OCI-LY3 (cell line): Measurements from ENCODE around the gene N4BP3.

ENCODE experiments used
- H2AFZ ChIP-seq: fragments of 200-600, 300-600 bp; shearing (Covaris generic); 2 replicates; pipeline ENCODE4 v1.6.0; 2014; ENCODE audit warnings: antibody characterized with exemption, low read depth, low read length
- H3K27ac ChIP-seq: fragments of 200-600, 300-600 bp; sonication (generic); 2 replicates; pipeline ENCODE4 v1.5.1; 2014; ENCODE audit warnings: mild to moderate bottlenecking, low read length, moderate library complexity, mixed read lengths
- H3K27me3 ChIP-seq: fragments of 200-600, 300-600 bp; sonication (generic); 2 replicates; pipeline ENCODE4 v1.6.1; 2014; ENCODE audit warnings: low read depth, low read length, mixed read lengths
- H3K36me3 ChIP-seq: fragments of 200-600, 300-600 bp; sonication (generic); replicated peaks from 2 replicates; pipeline ENCODE3; 2014; ENCODE audit warnings: low read depth, low read length, mixed read lengths
- H3K4me1 ChIP-seq: fragments of 300-600, 200-600 bp; sonication (generic); 2 replicates; pipeline ENCODE4 v1.6.1; 2014; ENCODE audit warnings: low read length, mixed read lengths
- H3K4me2 ChIP-seq: fragments of 200-600, 300-600 bp; sonication (generic); 2 replicates; pipeline ENCODE4 v1.6.1; 2014; ENCODE audit warnings: low read length, mixed read lengths
- H3K4me3 ChIP-seq: fragments of 300-600, 200-600 bp; sonication (generic); 2 replicates; pipeline ENCODE4 v1.5.1; 2014; ENCODE audit warnings: antibody characterized with exemption, mild to moderate bottlenecking, low read length, moderate library complexity
- H3K79me2 ChIP-seq: fragments of 300-600, 200-600 bp; shearing (Covaris generic); 2 replicates; pipeline ENCODE4 v1.6.1; 2014; ENCODE audit warnings: mild to moderate bottlenecking, low read length, mixed read lengths
- H3K9ac ChIP-seq: fragments of 300-600, 200-600 bp; shearing (Covaris generic); 2 replicates; pipeline ENCODE4 v1.6.0; 2014; ENCODE audit warnings: mild to moderate bottlenecking, low read length, moderate library complexity
- H3K9me3 ChIP-seq: fragments of 200-600, 300-600 bp; shearing (Covaris generic); 2 replicates; pipeline ENCODE4 v1.6.1; 2014; ENCODE audit warnings: low read length, mixed read lengths; ENCODE audit not compliant: insufficient read depth
- H4K20me1 ChIP-seq: fragments of 200-600, 300-600 bp; sonication (generic); 2 replicates; pipeline ENCODE4 v1.6.1; 2016; ENCODE audit warnings: low read length, mixed read lengths; ENCODE audit not compliant: insufficient read depth
- EZH2phosphoT487 ChIP-seq: fragments of 200-600 bp; shearing (Covaris generic); IDR thresholded peaks from 2 replicates; pipeline ENCODE4 v1.6.1; 2018; ENCODE audit warnings: antibody characterized with exemption, mixed run types, low read depth
- TF ChIP-seq, protein P1 (sequence below): fragments of 200-600, 300-600 bp; sonication (generic); IDR thresholded peaks from 2 replicates; pipeline ENCODE4 v1.5.1; 2014; ENCODE audit warnings: antibody characterized with exemption, low read length, low read depth

N4BP3 gene

GRCh38 chr5:178174456-178174855, 61.1 kb downstream of the N4BP3 start:
- Histone ChIP-seq H3K79me2 (no peaks in the 10 kb centered on the region), H3K9me3 (no peaks in the 10 kb centered on the region), H3K36me3 (no peaks in the 10 kb centered on the region), H2AFZ (no peak overlapping the region), H3K4me2 (no peak overlapping the region), H3K27me3 (no peaks in the 10 kb centered on the region), H3K27ac (no peak overlapping the region), H3K9ac (no peak overlapping the region), H4K20me1 (no peaks in the 10 kb centered on the region), H3K4me1 (no peaks in the 10 kb centered on the region), H3K4me3 (no peak overlapping the region)
- no peak for TF ChIP-seq EZH2phosphoT487
- TF ChIP-seq, protein P1, sequence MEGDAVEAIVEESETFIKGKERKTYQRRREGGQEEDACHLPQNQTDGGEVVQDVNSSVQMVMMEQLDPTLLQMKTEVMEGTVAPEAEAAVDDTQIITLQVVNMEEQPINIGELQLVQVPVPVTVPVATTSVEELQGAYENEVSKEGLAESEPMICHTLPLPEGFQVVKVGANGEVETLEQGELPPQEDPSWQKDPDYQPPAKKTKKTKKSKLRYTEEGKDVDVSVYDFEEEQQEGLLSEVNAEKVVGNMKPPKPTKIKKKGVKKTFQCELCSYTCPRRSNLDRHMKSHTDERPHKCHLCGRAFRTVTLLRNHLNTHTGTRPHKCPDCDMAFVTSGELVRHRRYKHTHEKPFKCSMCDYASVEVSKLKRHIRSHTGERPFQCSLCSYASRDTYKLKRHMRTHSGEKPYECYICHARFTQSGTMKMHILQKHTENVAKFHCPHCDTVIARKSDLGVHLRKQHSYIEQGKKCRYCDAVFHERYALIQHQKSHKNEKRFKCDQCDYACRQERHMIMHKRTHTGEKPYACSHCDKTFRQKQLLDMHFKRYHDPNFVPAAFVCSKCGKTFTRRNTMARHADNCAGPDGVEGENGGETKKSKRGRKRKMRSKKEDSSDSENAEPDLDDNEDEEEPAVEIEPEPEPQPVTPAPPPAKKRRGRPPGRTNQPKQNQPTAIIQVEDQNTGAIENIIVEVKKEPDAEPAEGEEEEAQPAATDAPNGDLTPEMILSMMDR = no peak
